IMR-90 (cell line): ENCODE measurements around the gene DVL3. TPM values are rescaled to one million over a fixed set of nuclear protein-coding genes. Genes with fewer than 3 reads are reported as not detected.

ENCODE experiments used
- ATAC-seq: fragments of 200-7000 bp; cut with Tn5 transposase; 2 replicates; pipeline ENCODE4 v1.9.1; 2020; ENCODE audit warnings: low read depth, mild to moderate bottlenecking, moderate library complexity
- BruUV-seq: library from RNA; stranded (reverse); fragments of 400-500 nt; replicated peaks from 2 replicates; lab custom pipeline; 2021; lab: Mats Ljungman, UMichigan
- CTCF ChIA-PET: fragments of 300-600 bp; formaldehyde crosslinking; extraction: SDS; loops from one replicate; lab custom pipeline; 2021; ENCODE audit warnings: antibody characterized with exemption; lab: Yijun Ruan, JAX
- POLR2A ChIA-PET: fragments of 300-600 bp; sonication (Branson Sonifier 250); formaldehyde crosslinking; loops from one replicate; lab custom pipeline; 2022; ENCODE audit warnings: antibody characterized with exemption; ENCODE audit not compliant: unreplicated experiment; lab: Charles Lee
- DNase-seq: peaks from one replicate; pipeline ENCODE4 v3.0.0; 2013
- H2AFZ ChIP-seq: replicated peaks from 2 replicates; pipeline ENCODE3; 2013; ENCODE audit warnings: low read length, mild to moderate bottlenecking; ENCODE audit not compliant: poor library complexity
- H2AK5ac ChIP-seq: 2 replicates; pipeline ENCODE4 v1.6.1; 2013; ENCODE audit warnings: low read depth, low read length, inconsistent platforms
- H2AK9ac ChIP-seq: replicated peaks from 2 replicates; pipeline ENCODE3; 2013; ENCODE audit warnings: mild to moderate bottlenecking, low read depth, low read length, moderate library complexity; ENCODE audit not compliant: poor library complexity
- H2BK120ac ChIP-seq: 2 replicates; pipeline ENCODE4 v1.6.1; 2013; ENCODE audit warnings: low read depth, low read length, inconsistent platforms
- H2BK15ac ChIP-seq: 3 replicates; pipeline ENCODE4 v1.6.1; 2013; ENCODE audit warnings: low read depth, low read length, inconsistent platforms
- H2BK20ac ChIP-seq: 2 replicates; pipeline ENCODE4 v1.6.1; 2013; ENCODE audit warnings: low read depth, mild to moderate bottlenecking, inconsistent platforms, low read length, moderate library complexity
- H2BK5ac ChIP-seq: 2 replicates; pipeline ENCODE4 v1.6.1; 2013; ENCODE audit warnings: mild to moderate bottlenecking, low read depth, low read length, inconsistent platforms; ENCODE audit not compliant: poor library complexity, severe bottlenecking
- H3K14ac ChIP-seq: replicated peaks from 2 replicates; pipeline ENCODE4 v1.6.1; 2013; ENCODE audit warnings: low read depth, low read length, inconsistent platforms
- H3K18ac ChIP-seq: 2 replicates; pipeline ENCODE4 v1.6.1; 2013; ENCODE audit warnings: low read depth, low read length, control low read depth
- H3K23ac ChIP-seq: 2 replicates; pipeline ENCODE4 v1.6.1; 2013; ENCODE audit warnings: low read depth, low read length, inconsistent platforms
- H3K27ac ChIP-seq: 2 replicates; pipeline ENCODE4 v1.5.1; 2013; ENCODE audit warnings: mild to moderate bottlenecking, control low read depth, low read length; ENCODE audit not compliant: insufficient read depth
- H3K27me3 ChIP-seq: 2 replicates; pipeline ENCODE4 v1.6.1; 2013; ENCODE audit warnings: low read length; ENCODE audit not compliant: control insufficient read depth, insufficient read depth
- H3K36me3 ChIP-seq: 2 replicates; pipeline ENCODE4 v1.6.1; 2013; ENCODE audit warnings: low read length, mixed read lengths; ENCODE audit not compliant: control insufficient read depth, insufficient read depth
- H3K4ac ChIP-seq: 2 replicates; pipeline ENCODE4 v1.6.1; 2013; ENCODE audit warnings: low read depth, low read length, inconsistent platforms
- H3K4me1 ChIP-seq: 2 replicates; pipeline ENCODE4 v1.6.1; 2013; ENCODE audit warnings: low read length, mixed read lengths; ENCODE audit not compliant: control insufficient read depth, insufficient read depth
- H3K4me2 ChIP-seq: 2 replicates; pipeline ENCODE4 v1.6.1; 2013; ENCODE audit warnings: low read depth, mild to moderate bottlenecking, control low read depth, low read length, moderate library complexity
- H3K4me3 ChIP-seq: 2 replicates; pipeline ENCODE4 v1.5.1; 2013; ENCODE audit warnings: low read depth, mild to moderate bottlenecking, control low read depth, low read length, moderate library complexity; ENCODE audit not compliant: insufficient read depth
- H3K56ac ChIP-seq: 2 replicates; pipeline ENCODE4 v1.6.1; 2013; ENCODE audit warnings: low read length, inconsistent platforms; ENCODE audit not compliant: insufficient read depth; ENCODE audit errors: extremely low read depth
- H3K79me1 ChIP-seq, 2 experiments: 2 replicates each; pipeline ENCODE4 v1.6.1; 2013; ENCODE audit warnings: low read length in 2 of 2, inconsistent platforms in 1 of 2, low read depth in 1 of 2
- H3K9ac ChIP-seq: 2 replicates; pipeline ENCODE4 v1.6.1; 2013; ENCODE audit warnings: low read depth, low read length, control low read depth
- H3K9me1 ChIP-seq: 2 replicates; pipeline ENCODE4 v1.6.1; 2013; ENCODE audit warnings: low read length, inconsistent platforms; ENCODE audit not compliant: insufficient read depth
- H3K9me3 ChIP-seq: 2 replicates; pipeline ENCODE4 v1.6.1; 2013; ENCODE audit warnings: low read length; ENCODE audit not compliant: control insufficient read depth, insufficient read depth
- H4K20me1 ChIP-seq: 2 replicates; pipeline ENCODE4 v1.6.1; 2013; ENCODE audit warnings: low read length, inconsistent platforms; ENCODE audit not compliant: insufficient read depth
- H4K5ac ChIP-seq: 2 replicates; pipeline ENCODE4 v1.6.1; 2013; ENCODE audit warnings: mild to moderate bottlenecking, low read depth, low read length, control low read depth
- H4K8ac ChIP-seq, 2 experiments: 2 replicates each; pipeline ENCODE4 v1.6.1; 2013; ENCODE audit warnings: low read depth in 2 of 2, low read length in 2 of 2, control low read depth in 1 of 2, inconsistent platforms in 1 of 2
- H4K91ac ChIP-seq: 2 replicates; pipeline ENCODE4 v1.6.1; 2013; ENCODE audit warnings: low read depth, low read length, inconsistent platforms; ENCODE audit not compliant: insufficient read depth
- BHLHE40 ChIP-seq: fragments of 150-350 bp; IDR thresholded peaks from 2 replicates; pipeline ENCODE4 v1.6.1; 2016; ENCODE audit warnings: mild to moderate bottlenecking, low read depth, low read length
- CHD1 ChIP-seq: IDR thresholded peaks from 2 replicates; pipeline ENCODE4 v1.6.1; 2012; ENCODE audit warnings: low read depth, low read length, improper control_type of control experiment
- ELK1 ChIP-seq: fragments of 150-350 bp; IDR thresholded peaks from 2 replicates; pipeline ENCODE4 v1.6.1; 2016; ENCODE audit warnings: low read depth, mild to moderate bottlenecking, low read length, moderate library complexity, borderline replicate concordance
- FOS ChIP-seq: fragments of 150-350 bp; IDR thresholded peaks from 2 replicates; pipeline ENCODE4 v1.6.1; 2016; ENCODE audit warnings: low read depth, low read length
- MAFK ChIP-seq: IDR thresholded peaks from 2 replicates; pipeline ENCODE4 v1.6.1; 2012; ENCODE audit warnings: low read depth, low read length, improper control_type of control experiment
- MAZ ChIP-seq: IDR thresholded peaks from 2 replicates; pipeline ENCODE4 v1.6.1; 2012; ENCODE audit warnings: low read depth, mild to moderate bottlenecking, low read length, improper control_type of control experiment, moderate library complexity, borderline replicate concordance
- NFE2L2 ChIP-seq: fragments of 150-350 bp; IDR thresholded peaks from 2 replicates; pipeline ENCODE4 v1.6.1; 2016; ENCODE audit warnings: low read depth, mild to moderate bottlenecking, low read length
- RAD21 ChIP-seq: IDR thresholded peaks from 2 replicates; pipeline ENCODE4 v1.6.1; 2012; ENCODE audit warnings: low read length, improper control_type of control experiment
- RCOR1 ChIP-seq: IDR thresholded peaks from 2 replicates; pipeline ENCODE4 v1.6.1; 2012; ENCODE audit warnings: mild to moderate bottlenecking, low read length, improper control_type of control experiment; ENCODE audit not compliant: insufficient replicate concordance
- RFX5 ChIP-seq: IDR thresholded peaks from 2 replicates; pipeline ENCODE4 v1.8.0; 2012; ENCODE audit warnings: low read depth, mild to moderate bottlenecking, low read length, moderate library complexity
- SMC3 ChIP-seq: fragments of 150-350 bp; IDR thresholded peaks from 2 replicates; pipeline ENCODE4 v1.6.1; 2016; ENCODE audit warnings: low read depth, mild to moderate bottlenecking, antibody characterized with exemption, low read length, moderate library complexity
- USF2 ChIP-seq: fragments of 150-350 bp; IDR thresholded peaks from 2 replicates; pipeline ENCODE4 v1.6.1; 2017; ENCODE audit warnings: mild to moderate bottlenecking, antibody characterized with exemption, low read length, low read depth
- WGBS, 2 experiments: methylation state at CpG; one replicate each; pipeline versions ENCODE4 v1.1.5 to v1.1.7; 2013; ENCODE audit warnings: missing lambda C conversion rate in 2 of 2; ENCODE audit not compliant: insufficient read length in 1 of 2; ENCODE audit errors: extremely low coverage in 2 of 2; 5-methylcytosine and 5-hydroxymethylcytosine counted together
- dilution Hi-C: fragments of 300-500 bp; cut with HindIII; formaldehyde crosslinking; loops from one replicate; pipeline ENCODE4 v1.14.3; 2018; ENCODE audit warnings: low sequenced_read_pairs; ENCODE audit not compliant: unreplicated experiment
- in situ Hi-C: fragments of 300-500 bp; cut with MboI; formaldehyde crosslinking; loops from 3 replicates; pipeline ENCODE4 v1.14.3; 2019; ENCODE audit warnings: low sequenced_read_pairs, inconsistent platforms, mixed read lengths
- intact Hi-C: fragments of 100-400 bp; cut with micrococcal nuclease; formaldehyde crosslinking; loops from 2 replicates; pipeline ENCODE4 v1.10.0; 2022
- polyA plus RNA-seq, 3 experiments: library from polyadenylated mRNA; depleted of rRNA; stranded (reverse); fragments of >200 nt; gene quantifications; 2 replicates each; pipeline ENCODE4 v1.2.3, GENCODE V29; 2012; ENCODE audit warnings: low replicate concordance in 1 of 3
- total RNA-seq: library from RNA; depleted of rRNA; stranded (reverse); fragments of >200 nt; gene quantifications from 2 replicates; pipeline ENCODE4 v1.2.3, GENCODE V29; 2012

The DVL3 gene
- total and polyA plus RNA-seq, 2 of the 4 experiments (the other 2 are of a cell fraction): 23.3 to 40.4 TPM

GRCh38 chr3:184171562-184171961 is 16.4 kb downstream of the DVL3 start:
- no peak overlapping the region for H4K5ac ChIP-seq
- H3K18ac ChIP-seq: no peak overlapping the region
- H2BK15ac ChIP-seq: no peak overlapping the region
- DNase-seq (peak; percentile 56), ATAC-seq (no peak)
- H3K23ac ChIP-seq: no peak overlapping the region
- H3K27me3 ChIP-seq: no peaks in the 10 kb centered on the region
- no peak overlapping the region for H2AK5ac ChIP-seq
- 0 out of 2 replicates have a peak overlapping the region, but pooled peaks have one; percentile 18 for H3K27ac ChIP-seq
- H3K14ac ChIP-seq: no peak overlapping the region
- H3K36me3 ChIP-seq: peaks cover 50% of the 10 kb centered on the region
- no peak overlapping the region for H2BK20ac ChIP-seq
- intact Hi-C loops (no loop called here), dilution Hi-C loops (no loop called here), in situ Hi-C loops (no loop called here)
- H3K4ac ChIP-seq: peak overlapping the region; percentile 43; the same call in 1 of the 2 replicates
- H3K9me1 ChIP-seq: peaks cover 26% of the 10 kb centered on the region
- no peak overlapping the region for H3K4me2 ChIP-seq
- H2AK9ac ChIP-seq: peak overlapping the region; percentile 76
- no peak overlapping the region for H2BK120ac ChIP-seq
- TF ChIP-seq CHD1: no peak
- no peak for TF ChIP-seq SMC3
- no peak for TF ChIP-seq RFX5
- TF ChIP-seq RCOR1: no peak
- TF ChIP-seq USF2: peak; percentile 56; the same call in 1 of the 2 replicates
- no peak for TF ChIP-seq NFE2L2
- no peak for TF ChIP-seq MAFK
- no peak for TF ChIP-seq ELK1
- no peak for TF ChIP-seq RAD21
- peak; percentile 42; the same call in 1 of the 2 replicates for TF ChIP-seq MAZ
- no peak for TF ChIP-seq BHLHE40
- no peak for TF ChIP-seq FOS
- no peak overlapping the region for H4K8ac ChIP-seq
- H3K4me3 ChIP-seq: no peak overlapping the region
- H3K9me3 ChIP-seq: no peaks in the 10 kb centered on the region
- H4K20me1 ChIP-seq: peaks cover 36% of the 10 kb centered on the region
- WGBS, 2 experiments: 65% methylated on average over 6 of the region's 9 CpGs; no CpG with 5 or more reads in 1 of the 2 experiments
- no peak overlapping the region for H3K9ac ChIP-seq
- H3K4me1 ChIP-seq: peaks cover 18% of the 10 kb centered on the region
- no peak overlapping the region for H4K91ac ChIP-seq
- H2BK5ac ChIP-seq: peak overlapping the region; percentile 25
- H2AFZ ChIP-seq: no peak overlapping the region
- BruUV-seq: no TSS peak
- no peak overlapping the region for H3K56ac ChIP-seq
- CTCF ChIA-PET: no interaction called here
- peaks cover 15 to 59% of the 10 kb centered on the region in 2 experiments for H3K79me1 ChIP-seq
- POLR2A ChIA-PET: no interaction called here
